ENCODE measurements around the gene UPK3A.

- TF ChIP-seq REST (IDR thresholded peaks at IDR 0.05; ENCODE audit: insufficient read depth in 1 of 2, low read depth in 2 of 2, low read length in 2 of 2) (no peak), TAF1 (IDR thresholded peaks at IDR 0.05; ENCODE audit: borderline replicate concordance, insufficient read depth, low read length) (no peak)
These were observed 13.0 kb upstream of the UPK3A start for GRCh38 chr22:45271667-45272201.

Measured in PFSK-1 (cell line).